Stimulated activated CD8-positive, alpha-beta memory T cell treated with anti-CD3 and anti-CD28 coated beads, Interleukin-2, amount 100 ng/mL, for 1 hour (primary cell): ENCODE results near the gene DAPL1.

ENCODE experiments used
- DNase-seq, 2 donors: peaks; one replicate each; pipeline ENCODE4 v3.0.0-alpha.2; 2020; ENCODE audit warnings: low read depth in 2 of 2

Gene DAPL1

GRCh38 chr2:158777077-158777476 lies 18.0 kb upstream of the DAPL1 start:
- DNase-seq = no peak

GRCh38 chr2:158778243-158778642 lies 16.9 kb upstream of the DAPL1 start:
- no peak for DNase-seq

- DNase-seq = no peak
Observed at GRCh38 chr2:158779621-158780020, 15.5 kb upstream of the DAPL1 start.

- DNase-seq = no peak
Observed at GRCh38 chr2:158781353-158781961, 13.7 kb upstream of the DAPL1 start.

- no peak for DNase-seq
Observed at GRCh38 chr2:158782136-158782535, 13.0 kb upstream of the DAPL1 start.

GRCh38 chr2:158782616-158783015 lies 12.5 kb upstream of the DAPL1 start:
- no peak for DNase-seq

- no peak for DNase-seq
Observed at GRCh38 chr2:158783923-158784322, 11.2 kb upstream of the DAPL1 start.

- no peak for DNase-seq
Observed at GRCh38 chr2:158786897-158787296, 8.2 kb upstream of the DAPL1 start.

GRCh38 chr2:158788951-158789350 lies 6.2 kb upstream of the DAPL1 start:
- no peak for DNase-seq

GRCh38 chr2:158796652-158797051 lies 1.5 kb downstream of the DAPL1 start:
- DNase-seq = no peak

GRCh38 chr2:158797963-158798700 lies 3.0 kb downstream of the DAPL1 start:
- DNase-seq = no peak

GRCh38 chr2:158799181-158799580 lies 4.1 kb downstream of the DAPL1 start:
- DNase-seq = no peak

- no peak for DNase-seq
Observed at GRCh38 chr2:158803506-158803905, 8.4 kb downstream of the DAPL1 start.

- no peak for DNase-seq
Observed at GRCh38 chr2:158805255-158805654, 10.1 kb downstream of the DAPL1 start.

GRCh38 chr2:158805936-158806335 lies 10.8 kb downstream of the DAPL1 start:
- no peak for DNase-seq

- no peak for DNase-seq
Observed at GRCh38 chr2:158806941-158807340, 11.8 kb downstream of the DAPL1 start.

- no peak for DNase-seq
Observed at GRCh38 chr2:158808426-158808825, 13.3 kb downstream of the DAPL1 start.

- DNase-seq = no peak
Observed at GRCh38 chr2:158809816-158810215, 14.7 kb downstream of the DAPL1 start.

- DNase-seq = no peak
Observed at GRCh38 chr2:158810731-158811460, 15.8 kb downstream of the DAPL1 start.

GRCh38 chr2:158815166-158815565 lies 20.0 kb downstream of the DAPL1 start:
- DNase-seq = no peak

- no peak for DNase-seq
Observed at GRCh38 chr2:158815658-158816057, 20.5 kb downstream of the DAPL1 start.

- no peak for DNase-seq
Observed at GRCh38 chr2:158817588-158817987, 22.5 kb downstream of the DAPL1 start.

- no peak for DNase-seq
Observed at GRCh38 chr2:158818511-158818910, 23.4 kb downstream of the DAPL1 start.
